ENCODE results near the gene CYB5R2. TPM values are rescaled to one million over a fixed set of nuclear protein-coding genes. Genes with fewer than 3 reads are reported as not detected.

Gene CYB5R2
- total and polyA plus RNA-seq, 2 experiments from 2014 or later: 40.9 to 56.2 TPM

- H3K79me2 ChIP-seq (replicated peaks; ENCODE audit: insufficient read depth): no peaks in the 10 kb centered on the region
- Mint-ChIP-seq H3K27me3 (ENCODE audit: insufficient read depth, low read depth, poor library complexity) (peaks cover under 1% of the 10 kb centered on the region), H3K4me1 (peaks cover 23% of the 10 kb centered on the region), H3K4me3 (no peak overlapping the region), H3K9me3 (no peaks in the 10 kb centered on the region), H3K27ac (no peak overlapping the region), H3K36me3 (ENCODE audit: low read depth) (peaks cover 3% of the 10 kb centered on the region; the same call in 1 of the 3 replicates)
- H3K27ac ChIP-seq (ENCODE audit: low read depth): no peak overlapping the region; the same call in 1 of the 2 replicates
- no peaks in the 10 kb centered on the region for H4K20me1 ChIP-seq (replicated peaks; ENCODE audit: insufficient read depth)
- TF ChIP-seq REST (IDR thresholded peaks at IDR 0.05; ENCODE audit: unreplicated experiment) (no peak), CREB1 (CRISPR knock-in tag; IDR thresholded peaks at IDR 0.05; ENCODE audit: low read depth) (no peak), STAT1 (IDR thresholded peaks at IDR 0.05; ENCODE audit: unreplicated experiment) (no peak), NANOG (IDR thresholded peaks at IDR 0.05; ENCODE audit: borderline replicate concordance) (peak; percentile 60)
- TF ChIP-seq, protein P1, sequence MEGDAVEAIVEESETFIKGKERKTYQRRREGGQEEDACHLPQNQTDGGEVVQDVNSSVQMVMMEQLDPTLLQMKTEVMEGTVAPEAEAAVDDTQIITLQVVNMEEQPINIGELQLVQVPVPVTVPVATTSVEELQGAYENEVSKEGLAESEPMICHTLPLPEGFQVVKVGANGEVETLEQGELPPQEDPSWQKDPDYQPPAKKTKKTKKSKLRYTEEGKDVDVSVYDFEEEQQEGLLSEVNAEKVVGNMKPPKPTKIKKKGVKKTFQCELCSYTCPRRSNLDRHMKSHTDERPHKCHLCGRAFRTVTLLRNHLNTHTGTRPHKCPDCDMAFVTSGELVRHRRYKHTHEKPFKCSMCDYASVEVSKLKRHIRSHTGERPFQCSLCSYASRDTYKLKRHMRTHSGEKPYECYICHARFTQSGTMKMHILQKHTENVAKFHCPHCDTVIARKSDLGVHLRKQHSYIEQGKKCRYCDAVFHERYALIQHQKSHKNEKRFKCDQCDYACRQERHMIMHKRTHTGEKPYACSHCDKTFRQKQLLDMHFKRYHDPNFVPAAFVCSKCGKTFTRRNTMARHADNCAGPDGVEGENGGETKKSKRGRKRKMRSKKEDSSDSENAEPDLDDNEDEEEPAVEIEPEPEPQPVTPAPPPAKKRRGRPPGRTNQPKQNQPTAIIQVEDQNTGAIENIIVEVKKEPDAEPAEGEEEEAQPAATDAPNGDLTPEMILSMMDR (conservative IDR thresholded peaks at IDR 0.05; ENCODE audit: low read depth in 2 of 2): 0 out of 4 replicates have a peak, but pooled peaks of 1 of the 2 experiments have one; percentile 6
- no peaks in the 10 kb centered on the region for H3K36me3 ChIP-seq (ENCODE audit: insufficient read depth)
- peaks cover 22% of the 10 kb centered on the region for H3K4me1 ChIP-seq (ENCODE audit: insufficient read depth)
- no peaks in the 10 kb centered on the region for H3F3A ChIP-seq (replicated peaks; ENCODE audit: low read depth)
- H3K4me3 ChIP-seq: peak overlapping the region; percentile 31; the same call in 1 of the 2 replicates
- DNase-seq (ENCODE audit: low spot score) (no peak), ATAC-seq (peak; percentile 66)
- H3K4me2 ChIP-seq: peak overlapping the region; percentile 45
- H2AFZ ChIP-seq: no peak overlapping the region
- H3K27me3 ChIP-seq (ENCODE audit: insufficient read depth): no peaks in the 10 kb centered on the region
- peaks cover 13% of the 10 kb centered on the region for H3K9me2 ChIP-seq (ENCODE audit: insufficient read depth)
Measured at GRCh38 chr11:7621554-7621953, 51.7 kb downstream of the CYB5R2 start.

GRCh38 chr11:7621090-7621489 is 52.2 kb downstream of the CYB5R2 start:
- no peak overlapping the region; the same call in 1 of the 2 replicates for H3K27ac ChIP-seq (ENCODE audit: low read depth)
- Mint-ChIP-seq H3K4me3 (no peak overlapping the region), H3K27me3 (ENCODE audit: insufficient read depth, low read depth, poor library complexity) (peaks cover 2% of the 10 kb centered on the region), H3K9me3 (no peaks in the 10 kb centered on the region), H3K27ac (peak overlapping the region; percentile 57; the same call in 1 of the 2 replicates), H3K4me1 (peaks cover 23% of the 10 kb centered on the region), H3K36me3 (ENCODE audit: low read depth) (peaks cover 3% of the 10 kb centered on the region; the same call in 1 of the 3 replicates)
- H4K20me1 ChIP-seq (replicated peaks; ENCODE audit: insufficient read depth): no peaks in the 10 kb centered on the region
- H3K36me3 ChIP-seq (ENCODE audit: insufficient read depth): no peaks in the 10 kb centered on the region
- H3K4me1 ChIP-seq (ENCODE audit: insufficient read depth): peaks cover 22% of the 10 kb centered on the region
- peak overlapping the region; percentile 31; the same call in 1 of the 2 replicates for H3K4me3 ChIP-seq
- no peak overlapping the region for H2AFZ ChIP-seq
- H3K79me2 ChIP-seq (replicated peaks; ENCODE audit: insufficient read depth): no peaks in the 10 kb centered on the region
- H3K27me3 ChIP-seq (ENCODE audit: insufficient read depth): no peaks in the 10 kb centered on the region
- ATAC-seq (peak; percentile 84), DNase-seq (ENCODE audit: low spot score) (no peak)
- TF ChIP-seq REST (IDR thresholded peaks at IDR 0.05; ENCODE audit: unreplicated experiment) (no peak), STAT1 (IDR thresholded peaks at IDR 0.05; ENCODE audit: unreplicated experiment) (no peak), EZH2 (IDR thresholded peaks at IDR 0.05; ENCODE audit: low read depth, unreplicated experiment) (no peak)
- TF ChIP-seq, protein P1 (conservative IDR thresholded peaks at IDR 0.05; ENCODE audit: low read depth in 2 of 2): no peak
- peaks cover 13% of the 10 kb centered on the region for H3K9me2 ChIP-seq (ENCODE audit: insufficient read depth)
- no peaks in the 10 kb centered on the region for H3F3A ChIP-seq (replicated peaks; ENCODE audit: low read depth)
- peak overlapping the region; percentile 45 for H3K4me2 ChIP-seq
